Keratinocyte (primary cell): Measurements from ENCODE around the gene TSPAN10. TPM values are rescaled to one million over a fixed set of nuclear protein-coding genes. Genes with fewer than 3 reads are reported as not detected.

Source experiments
- DNase-seq: peaks from one replicate; pipeline ENCODE4 v3.0.0-alpha.2; 2011; ENCODE audit warnings: low read depth, missing footprints, low spot score
- FAIRE-seq: peaks from 2 replicates; lab custom pipeline; 2011; peaks lifted over from hg19 to GRCh38; lab: Jason Lieb, UNC
- H2AFZ ChIP-seq: 2 replicates; pipeline ENCODE4 v1.6.0; 2012; ENCODE audit warnings: low read length, control low read depth, inconsistent platforms; ENCODE audit not compliant: control insufficient read depth
- H3K27ac ChIP-seq: 2 replicates; pipeline ENCODE4 v1.5.1; 2011; ENCODE audit warnings: low read length; ENCODE audit not compliant: control insufficient read depth, insufficient read depth
- H3K27me3 ChIP-seq: 3 replicates; pipeline ENCODE4 v1.6.0; 2011; ENCODE audit warnings: low read length; ENCODE audit not compliant: control insufficient read depth, insufficient read depth; ENCODE audit errors: extremely low read depth
- H3K36me3 ChIP-seq, 2 experiments: 2 replicates in 1 of 2; 3 replicates in 1 of 2; pipeline ENCODE4 v1.5.1; 2011; ENCODE audit warnings: low read length in 2 of 2, mild to moderate bottlenecking in 1 of 2; ENCODE audit not compliant: control insufficient read depth in 2 of 2, insufficient read depth in 2 of 2; ENCODE audit errors: extremely low read depth in 1 of 2
- H3K4me1 ChIP-seq: 3 replicates; pipeline ENCODE4 v1.5.1; 2011; ENCODE audit warnings: low read length; ENCODE audit not compliant: control insufficient read depth, insufficient read depth; ENCODE audit errors: extremely low read depth
- H3K4me2 ChIP-seq: 3 replicates; pipeline ENCODE4 v1.6.0; 2011; ENCODE audit warnings: low read depth, low read length; ENCODE audit not compliant: control insufficient read depth, insufficient read depth; ENCODE audit errors: extremely low read depth
- H3K4me3 ChIP-seq, 3 experiments: fragments of 200-600 bp in 1 of 3; sonication (generic) in 1 of 3; 2 replicates in 2 of 3; 3 replicates in 1 of 3; pipeline ENCODE4 v1.5.1; 2011 to 2016; ENCODE audit warnings: low read length in 3 of 3, mild to moderate bottlenecking in 3 of 3, control low read depth in 2 of 3, inconsistent platforms in 1 of 3, low read depth in 1 of 3, mixed read lengths in 1 of 3, mixed run types in 1 of 3, moderate library complexity in 1 of 3; ENCODE audit not compliant: control insufficient read depth in 2 of 3, insufficient read depth in 2 of 3; ENCODE audit errors: extremely low read depth in 1 of 3
- H3K79me2 ChIP-seq: 2 replicates; pipeline ENCODE4 v1.6.0; 2012; ENCODE audit warnings: low read length; ENCODE audit not compliant: control insufficient read depth, insufficient read depth
- H3K9ac ChIP-seq: 3 replicates; pipeline ENCODE4 v1.6.0; 2011; ENCODE audit warnings: low read length; ENCODE audit not compliant: control insufficient read depth, insufficient read depth; ENCODE audit errors: extremely low read depth
- H3K9me1 ChIP-seq: 3 replicates; pipeline ENCODE4 v1.6.0; 2011; ENCODE audit warnings: low read length; ENCODE audit not compliant: control insufficient read depth, insufficient read depth; ENCODE audit errors: extremely low read depth
- H3K9me3 ChIP-seq: 2 replicates; pipeline ENCODE4 v1.5.1; 2012; ENCODE audit warnings: low read depth, low read length; ENCODE audit not compliant: control insufficient read depth
- H4K20me1 ChIP-seq: 3 replicates; pipeline ENCODE4 v1.6.0; 2011; ENCODE audit warnings: low read length; ENCODE audit not compliant: control insufficient read depth, insufficient read depth; ENCODE audit errors: extremely low read depth
- CTCF ChIP-seq, 3 experiments: IDR thresholded peaks in 1 of 3; conservative IDR thresholded peaks in 1 of 3; optimal IDR thresholded peaks in 1 of 3; 2 replicates in 2 of 3; 3 replicates in 1 of 3; pipeline versions ENCODE3 to v1.5.1; 2011; ENCODE audit warnings: low read length in 3 of 3, mild to moderate bottlenecking in 3 of 3, moderate library complexity in 2 of 3, control low read depth in 1 of 3, inconsistent platforms in 1 of 3; ENCODE audit not compliant: insufficient read depth in 2 of 3; ENCODE audit errors: extremely low read depth in 1 of 3
- EZH2 ChIP-seq: IDR thresholded peaks from one replicate; pipeline ENCODE4 v1.6.1; 2012; ENCODE audit warnings: inconsistent platforms, mild to moderate bottlenecking, low read length, moderate library complexity
- dilution Hi-C: fragments of 300-500 bp; cut with MboI; formaldehyde crosslinking; loops from one replicate; pipeline ENCODE4 v1.7.0; 2020; ENCODE audit warnings: low sequenced_read_pairs; ENCODE audit not compliant: extremely low pct_ligation_motif_present
- polyA plus RNA-seq, 5 experiments: library from polyadenylated mRNA; depleted of rRNA in 3 of 5; stranded (reverse) in 3 of 5; stranded (forward) in 1 of 5; unstranded in 1 of 5; fragments of >200 nt; gene quantifications; 1 replicate in 1 of 5; 2 replicates in 3 of 5; 3 replicates in 1 of 5; pipeline versions ENCODE4 v1.2.1 to v1.2.3, GENCODE V29; 2011 to 2012; ENCODE audit warnings: missing spikeins in 2 of 5, low read depth in 1 of 5, low replicate concordance in 1 of 5
- small RNA-seq, 3 experiments: library from RNA; depleted of rRNA; stranded (forward); fragments of <200 nt; gene quantifications; one replicate each; pipeline ENCODE3, GENCODE V24; 2012; ENCODE audit warnings: low read depth in 3 of 3, low replicate concordance in 1 of 3; ENCODE audit not compliant: insufficient read length in 3 of 3

Gene TSPAN10
- polyA plus RNA-seq, 1 donor (not counting 4 experiments of a cell fraction or from before 2014, with no cell fraction given) = 0.89 TPM

GRCh38 chr17:81696218-81696941 lies 59.4 kb downstream of the TSPAN10 start:
- H3K36me3 ChIP-seq = peaks cover 56 to 64% of the 10 kb centered on the region in 2 experiments
- TF ChIP-seq EZH2 (no peak), CTCF (optimal IDR thresholded peaks at IDR 0.05 in 1 of 3, IDR thresholded peaks at IDR 0.05 in 1 of 3, conservative IDR thresholded peaks at IDR 0.05 in 1 of 3; ENCODE audit: extremely low read depth in 1 of 3, insufficient read depth in 2 of 3, low read length in 3 of 3) (no peak)
- H4K20me1 ChIP-seq = peaks cover 3% of the 10 kb centered on the region

GRCh38 chr17:81697261-81698044 lies 60.5 kb downstream of the TSPAN10 start:
- TF ChIP-seq EZH2 (no peak), CTCF (optimal IDR thresholded peaks at IDR 0.05 in 1 of 3, IDR thresholded peaks at IDR 0.05 in 1 of 3, conservative IDR thresholded peaks at IDR 0.05 in 1 of 3; ENCODE audit: extremely low read depth in 1 of 3, insufficient read depth in 2 of 3, low read length in 3 of 3) (no peak)
- dilution Hi-C loops = no loop called here
- peaks cover 59% of the 10 kb centered on the region for H3K79me2 ChIP-seq
- H3K9me3 ChIP-seq = no peaks in the 10 kb centered on the region
- H3K9ac ChIP-seq = no peak overlapping the region
- no peak overlapping the region for H3K27ac ChIP-seq
- no peak overlapping the region for H2AFZ ChIP-seq
- DNase-seq (no peak), FAIRE-seq (no peak)
- peaks cover 10% of the 10 kb centered on the region for H3K4me1 ChIP-seq
- H3K4me2 ChIP-seq = no peak overlapping the region
- peaks cover 52 to 56% of the 10 kb centered on the region in 2 experiments for H3K36me3 ChIP-seq
- no peaks in the 10 kb centered on the region for H3K27me3 ChIP-seq
- H4K20me1 ChIP-seq = peaks cover 3% of the 10 kb centered on the region
- H3K9me1 ChIP-seq = no peaks in the 10 kb centered on the region
- H3K4me3 ChIP-seq = no peak overlapping the region

More at GRCh38 chr17:81696218-81696941, 59.4 kb downstream of the TSPAN10 start:
- Histone ChIP-seq H3K27me3 (no peaks in the 10 kb centered on the region), H3K4me3 (no peak overlapping the region), H3K79me2 (peaks cover 58% of the 10 kb centered on the region), H2AFZ (no peak overlapping the region), H3K4me2 (no peak overlapping the region), H3K27ac (no peak overlapping the region), H3K9ac (no peak overlapping the region), H3K9me3 (no peaks in the 10 kb centered on the region), H3K4me1 (peaks cover 3% of the 10 kb centered on the region), H3K9me1 (no peaks in the 10 kb centered on the region)
- FAIRE-seq = no peak
- dilution Hi-C loops = no loop called here
- no peak for DNase-seq

Small RNAs within 50 kb of the gene (small RNA-seq; reads per million reads assigned to genes)
- gene MIR6786 = 0 to 0.33 (median 0.25) reads per million in 3 experiments

Other genes with a start within 250 kb of the TSPAN10 start
- gene BAHCC1, start 241.7 kb upstream of the TSPAN10 start, polyA plus RNA-seq = 0.52 to 1.0 TPM (median 0.80 TPM) in 3 replicates
- gene ACTG1, start 124.4 kb upstream of the TSPAN10 start, polyA plus RNA-seq = 1,003 to 6,215 TPM (median 1,867 TPM) in 3 replicates
- gene FSCN2, start 108.8 kb upstream of the TSPAN10 start, polyA plus RNA-seq = not detected in 3 replicates
- gene FAAP100, start 84.8 kb upstream of the TSPAN10 start, polyA plus RNA-seq = 3.8 to 7.4 TPM (median 6.9 TPM) in 3 replicates
- gene NPLOC4, start 84 bp upstream of the TSPAN10 start, polyA plus RNA-seq = 64.0 to 76.2 TPM (median 71.7 TPM) in 3 replicates
- 0.24 TPM in 1 of 3 replicates, not detected in the others for gene PDE6G, start 19.3 kb downstream of the TSPAN10 start, polyA plus RNA-seq
- gene OXLD1, start 29.4 kb downstream of the TSPAN10 start, polyA plus RNA-seq = 14.7 to 37.4 TPM (median 16.3 TPM) in 3 replicates
- 15.4 to 22.3 TPM (median 17.2 TPM) in 3 replicates for gene CCDC137, start 29.5 kb downstream of the TSPAN10 start, polyA plus RNA-seq
- gene ARL16, start 46.6 kb downstream of the TSPAN10 start, polyA plus RNA-seq = 46.5 to 58.3 TPM (median 48.7 TPM) in 3 replicates
- gene HGS, start 46.8 kb downstream of the TSPAN10 start, polyA plus RNA-seq = 79.6 to 84.1 TPM (median 81.9 TPM) in 3 replicates
- 78.5 to 96.8 TPM (median 84.2 TPM) in 3 replicates for gene MRPL12, start 66.2 kb downstream of the TSPAN10 start, polyA plus RNA-seq
- 12.7 to 18.0 TPM (median 15.9 TPM) in 3 replicates for gene SLC25A10, start 75.1 kb downstream of the TSPAN10 start, polyA plus RNA-seq
- gene GCGR, start 167.0 kb downstream of the TSPAN10 start, polyA plus RNA-seq = not detected in 3 replicates
- gene MCRIP1, start 196.1 kb downstream of the TSPAN10 start, polyA plus RNA-seq = 17.7 to 29.1 TPM (median 24.4 TPM) in 3 replicates
- 0.12 to 0.99 TPM in 2 of 3 replicates, not detected in the other for gene PPP1R27, start 197.9 kb downstream of the TSPAN10 start, polyA plus RNA-seq
- 75.2 to 149 TPM (median 110 TPM) in 3 replicates for gene P4HB, start 223.3 kb downstream of the TSPAN10 start, polyA plus RNA-seq
- gene ARHGDIA, start 234.1 kb downstream of the TSPAN10 start, polyA plus RNA-seq = 51.7 to 280 TPM (median 65.7 TPM) in 3 replicates